Stimulated activated CD8-positive, alpha-beta memory T cell treated with anti-CD3 and anti-CD28 coated beads, Interleukin-4, amount 100 ng/mL, for 1 hour (primary cell): Measurements from ENCODE around the gene ATOX1.
"Not testable (repeated sequence)": the region's sequence is repeated elsewhere in the genome, so short reads cannot be mapped to it uniquely, and the experiment has no call there.

ENCODE experiments used
- DNase-seq, 2 donors: peaks; one replicate each; pipeline ENCODE4 v3.0.0-alpha.2; 2020; ENCODE audit warnings: low read depth in 2 of 2, low spot score in 1 of 2

ATOX1 gene

DNA sequence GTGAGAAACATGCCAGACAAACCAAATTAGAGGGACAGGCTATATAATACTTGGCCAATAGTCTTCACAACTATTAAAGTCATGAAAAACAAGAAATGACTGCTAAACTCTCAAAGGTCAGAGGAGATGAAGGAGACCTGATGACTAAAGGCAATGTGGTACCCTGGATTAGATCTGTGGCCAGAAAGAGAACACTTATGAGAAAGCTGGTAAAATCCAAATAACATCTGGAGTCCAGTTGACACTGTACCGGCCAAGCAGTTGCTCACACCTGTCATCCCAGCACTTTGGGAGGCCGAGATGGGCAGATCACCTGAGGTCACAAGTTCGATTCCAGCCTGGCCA lies 24.4 kb downstream of the ATOX1 start:
- DNase-seq: no peak

DNA sequence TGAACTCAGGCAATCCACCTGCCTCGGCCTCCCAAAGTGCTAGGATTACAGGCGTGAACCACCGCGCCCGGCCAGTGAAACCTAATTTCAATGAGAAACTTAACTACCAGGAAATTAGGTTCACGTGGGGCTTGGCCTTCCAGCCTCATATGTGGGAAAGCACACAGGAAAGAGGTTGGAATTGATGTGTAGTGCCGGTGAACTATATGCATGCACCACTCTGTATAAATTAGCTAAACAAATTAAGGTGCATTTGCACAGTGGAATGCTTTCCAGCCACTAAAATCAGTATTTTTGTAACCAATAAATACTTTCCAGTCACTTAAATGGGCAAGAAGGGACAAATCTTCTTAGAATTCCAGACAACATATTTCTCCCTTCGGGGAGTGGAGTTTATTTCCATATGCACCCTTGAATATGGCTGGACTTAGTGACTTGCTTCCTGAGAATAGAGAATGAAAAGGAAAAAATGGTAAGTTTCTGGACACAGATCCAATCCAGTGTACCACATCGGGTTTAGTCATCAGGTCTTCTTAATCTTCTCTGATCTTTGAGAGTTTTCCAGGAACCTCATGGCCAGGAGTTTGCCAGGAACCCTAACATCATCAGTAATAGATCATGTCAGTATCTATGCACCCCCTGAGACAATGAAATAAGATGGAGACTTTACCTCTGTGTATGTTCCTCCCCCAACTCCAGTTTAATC lies 24.9 kb downstream of the ATOX1 start:
- DNase-seq: no peak

DNA sequence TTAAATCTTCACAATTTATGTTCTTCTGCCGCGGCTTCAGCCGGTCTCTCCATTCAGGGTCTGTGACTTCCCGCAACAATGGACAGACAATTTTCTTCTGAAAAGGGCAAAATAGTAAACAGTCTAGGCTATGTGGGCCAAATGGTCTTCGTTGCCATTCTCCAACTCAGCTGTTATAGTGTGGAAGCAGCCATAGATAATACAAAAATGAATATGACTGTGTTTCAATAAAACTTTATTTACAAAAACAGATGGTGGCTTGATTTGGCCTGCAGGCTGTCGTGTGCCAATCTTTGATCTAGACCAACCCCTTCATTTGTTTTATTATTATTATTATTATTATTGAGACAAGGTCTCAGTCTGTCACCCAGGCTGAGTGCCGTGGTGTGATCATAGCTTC lies 28.1 kb downstream of the ATOX1 start:
- DNase-seq: no peak

DNA sequence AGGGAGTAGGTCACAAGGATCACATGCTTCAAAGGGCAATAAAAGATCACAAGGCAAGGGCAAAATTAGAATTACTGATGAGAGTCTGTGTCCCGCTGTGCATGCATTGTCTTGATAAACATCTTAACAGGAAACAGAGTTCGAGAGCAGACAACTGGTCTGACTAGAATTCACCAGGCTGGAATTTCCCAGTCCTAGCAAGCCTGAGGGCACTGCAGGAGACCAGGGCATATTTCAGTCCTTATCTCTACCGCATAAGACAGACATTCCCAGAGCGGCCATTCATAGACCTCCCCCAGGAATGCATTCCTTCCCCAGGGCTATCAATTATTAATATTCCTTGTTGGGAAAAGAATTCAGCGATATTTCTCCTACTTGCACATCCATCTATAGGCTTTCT lies 28.8 kb downstream of the ATOX1 start:
- DNase-seq: not testable (repeated sequence)

DNA sequence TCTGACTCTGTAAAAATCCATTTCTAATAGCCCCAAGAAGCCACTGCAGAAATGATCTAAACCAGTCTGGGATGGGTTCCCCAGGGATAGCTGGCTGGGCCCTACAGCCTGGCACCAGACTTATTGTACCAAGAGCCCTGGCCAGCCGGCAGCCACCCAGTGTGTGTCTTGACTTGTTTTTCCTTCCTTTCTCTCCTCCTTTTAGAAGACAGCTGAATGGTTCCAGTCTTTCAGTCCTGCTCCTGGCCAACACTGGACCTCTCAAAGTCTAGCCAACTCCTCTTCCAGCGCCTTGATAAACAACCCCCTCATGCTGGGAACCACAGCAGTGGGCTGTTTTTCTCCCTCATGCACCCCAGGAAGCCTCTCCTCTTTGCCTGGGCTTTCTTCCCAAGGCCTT lies 34.1 kb downstream of the ATOX1 start:
- no peak for DNase-seq

DNA sequence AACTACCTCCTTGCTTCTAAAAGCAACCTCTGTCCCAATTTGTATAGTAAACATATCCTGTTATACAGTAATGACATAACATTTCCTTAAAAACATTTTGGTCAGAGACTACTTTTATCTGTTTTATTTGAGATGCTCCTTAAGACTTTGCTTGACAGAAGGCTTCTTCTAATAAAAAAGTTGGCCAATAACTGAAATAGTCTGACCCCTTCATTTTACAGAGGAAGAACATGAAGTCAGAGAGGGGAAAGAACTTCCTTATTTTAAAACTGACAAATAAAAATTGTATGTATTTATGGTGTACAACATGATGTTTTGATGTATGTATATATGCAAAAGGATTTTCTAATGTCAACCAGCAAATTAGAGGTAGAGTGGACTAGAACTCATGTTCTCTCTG lies 35.9 kb downstream of the ATOX1 start:
- DNase-seq: no peak

DNA sequence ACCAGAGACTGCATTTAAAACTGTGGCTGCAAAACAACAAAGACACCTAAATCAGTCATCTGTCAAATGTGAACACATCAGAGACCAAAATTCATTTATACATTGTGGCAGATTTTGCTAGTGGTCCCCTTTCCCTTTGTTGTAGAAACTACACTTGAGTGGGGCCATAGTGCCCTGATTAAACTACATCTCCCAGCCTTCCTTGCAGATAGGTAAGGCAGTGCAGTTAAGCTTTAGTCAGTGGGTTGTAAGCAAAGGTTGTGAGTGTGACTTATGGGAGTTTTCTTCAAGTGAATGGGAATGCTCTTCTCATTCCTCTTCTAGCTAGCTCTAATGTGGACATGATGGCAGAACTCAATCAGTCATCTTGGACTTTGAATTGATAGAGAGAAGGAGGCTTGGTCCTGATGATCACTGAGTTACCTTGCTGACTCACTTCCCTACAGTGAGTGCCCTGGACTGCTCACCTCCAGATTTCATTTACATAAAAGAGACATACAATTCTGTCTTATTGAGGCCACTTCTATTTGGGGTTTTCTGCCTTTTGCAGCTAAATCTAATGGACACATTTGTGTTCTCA lies 36.5 kb downstream of the ATOX1 start:
- no peak for DNase-seq

DNA sequence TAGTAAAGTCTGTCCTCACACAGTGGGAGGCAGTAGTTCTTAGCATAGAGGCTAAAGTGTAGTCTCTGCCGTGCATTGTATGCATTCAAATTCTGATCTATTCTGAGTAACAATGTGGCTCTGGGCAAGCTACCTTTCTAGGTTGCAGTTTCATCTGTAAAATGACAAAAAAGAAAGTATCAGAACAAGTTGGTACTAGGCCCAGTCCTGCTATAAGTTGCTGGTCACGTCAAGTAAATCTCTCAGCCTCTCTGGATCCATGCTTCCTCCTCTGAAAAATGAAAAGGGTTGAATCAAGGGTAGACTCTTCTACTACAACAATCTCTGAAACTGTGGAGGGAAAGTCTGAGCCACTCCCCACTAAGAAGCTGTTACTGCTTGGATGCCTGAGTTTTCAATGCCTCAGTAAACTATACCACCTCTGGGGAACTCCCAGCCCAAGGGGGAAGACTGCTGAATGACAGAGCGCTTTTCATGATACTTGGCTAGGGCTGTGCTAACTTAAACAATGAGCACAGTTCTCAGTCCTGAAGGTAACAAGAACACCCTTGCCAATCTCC lies 37.3 kb downstream of the ATOX1 start:
- DNase-seq: no peak

DNA sequence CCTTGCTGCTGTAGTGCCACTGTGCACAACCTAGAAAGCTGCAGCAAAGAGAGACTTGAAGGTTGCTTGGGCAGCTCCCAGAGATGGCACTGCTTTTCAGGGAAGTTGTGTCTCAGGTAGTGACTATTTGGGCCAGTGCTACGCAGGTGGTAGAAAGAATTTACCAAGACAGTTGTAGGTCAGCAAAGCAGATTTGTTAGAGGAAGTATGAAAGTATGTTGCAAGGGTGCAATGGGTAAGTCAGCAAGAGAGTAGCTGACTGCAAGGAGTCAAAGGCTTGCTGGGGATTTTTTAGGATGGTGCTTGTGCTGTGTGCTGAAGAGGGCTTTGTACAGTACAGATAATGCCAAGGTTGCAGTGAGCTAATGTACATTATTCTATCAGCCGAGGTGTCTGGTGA lies 38.2 kb downstream of the ATOX1 start:
- DNase-seq: no peak

DNA sequence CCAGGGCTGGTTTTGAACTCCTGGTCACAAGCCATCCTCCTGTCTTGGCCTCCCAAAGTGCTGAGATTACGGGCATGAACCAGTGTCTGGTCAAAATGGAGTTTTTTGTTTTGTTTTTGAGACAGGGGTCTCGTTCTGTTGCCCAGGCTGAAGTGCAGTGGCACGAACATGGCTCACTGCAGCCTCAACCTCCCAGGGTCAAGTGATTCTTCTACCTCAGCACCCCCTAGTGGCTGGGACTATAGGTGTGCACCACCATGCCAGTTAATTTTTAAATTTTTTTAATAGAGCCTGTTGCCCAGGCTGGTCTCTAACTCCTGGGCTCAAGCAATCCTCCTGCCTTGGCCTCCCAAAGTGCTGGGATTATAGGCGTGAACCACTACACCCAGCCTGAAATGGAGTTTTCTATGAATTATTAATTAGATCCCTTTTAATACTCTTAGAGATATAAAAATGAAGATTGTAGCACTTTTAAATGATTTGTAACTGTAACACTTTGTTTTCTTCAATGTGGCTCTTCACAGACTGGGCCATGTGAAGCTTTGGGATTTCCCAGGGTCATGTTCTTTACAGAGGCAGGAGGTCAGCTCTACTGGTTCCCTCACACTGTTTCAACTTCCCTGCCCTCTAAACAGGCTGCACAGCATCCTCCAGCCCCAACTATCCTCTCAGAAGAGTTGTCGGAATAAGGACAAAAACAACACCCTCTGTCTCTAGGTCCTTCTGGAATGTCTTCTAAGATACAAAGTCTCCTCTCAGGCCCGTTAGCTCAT lies 39.0 kb downstream of the ATOX1 start:
- DNase-seq: no peak

DNA sequence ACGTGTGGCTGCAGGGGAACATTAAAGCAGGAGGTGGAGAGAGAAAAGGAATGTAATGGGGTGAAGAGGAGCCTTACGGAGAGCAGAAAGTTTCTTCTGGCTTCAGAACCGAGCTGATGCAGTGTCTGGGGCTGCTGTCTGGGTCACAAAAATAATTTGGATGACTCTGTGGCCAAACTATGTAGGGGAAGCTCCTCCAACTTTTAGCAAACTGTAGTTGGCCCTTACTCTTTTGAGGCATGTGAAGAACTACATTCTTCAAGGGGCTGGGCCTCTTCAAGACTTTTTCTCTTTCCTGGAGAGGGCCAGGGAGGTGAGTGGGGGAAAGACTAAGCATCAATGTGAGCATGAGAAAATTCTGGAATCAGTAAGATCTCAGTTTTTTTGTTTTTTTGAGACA lies 39.8 kb downstream of the ATOX1 start:
- no peak for DNase-seq

DNA sequence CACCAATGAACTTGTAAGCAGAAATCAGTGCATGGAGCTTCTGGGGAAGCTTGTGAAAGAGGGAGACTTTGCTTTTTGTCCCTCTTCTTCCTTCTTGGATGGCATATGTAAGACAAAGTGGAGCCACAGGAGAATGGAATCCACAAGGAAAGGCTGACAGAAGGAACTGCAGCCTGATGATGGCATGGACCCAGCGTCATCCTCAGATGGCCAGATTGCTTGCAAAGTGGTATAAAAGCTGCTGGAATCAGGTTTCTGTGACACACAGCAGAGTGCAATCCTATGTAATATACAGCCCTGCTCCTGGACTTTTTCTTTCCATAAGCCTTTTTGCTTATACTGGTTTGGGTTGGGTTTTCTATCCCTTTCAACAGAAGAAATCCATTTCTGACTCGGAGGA lies 40.3 kb downstream of the ATOX1 start:
- no peak for DNase-seq

DNA sequence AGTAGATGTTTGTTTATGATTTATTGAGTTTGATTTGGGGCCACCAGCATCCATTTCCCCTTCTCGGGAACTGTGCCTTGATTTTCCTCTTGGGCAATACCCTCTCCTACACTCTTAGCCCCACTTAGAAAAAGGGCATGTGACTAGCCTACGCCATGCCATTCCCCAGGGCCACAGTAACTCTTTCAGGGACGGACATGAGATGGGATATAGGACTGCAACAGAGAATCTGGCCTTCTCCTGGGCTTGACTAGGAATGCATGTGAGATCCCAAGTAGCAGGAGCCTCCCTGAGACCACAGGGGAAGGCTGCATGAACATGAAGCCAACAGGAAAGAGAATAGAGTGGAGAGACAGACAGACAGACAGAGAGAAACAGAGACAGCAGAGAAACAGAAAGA lies 41.0 kb downstream of the ATOX1 start:
- DNase-seq: no peak

DNA sequence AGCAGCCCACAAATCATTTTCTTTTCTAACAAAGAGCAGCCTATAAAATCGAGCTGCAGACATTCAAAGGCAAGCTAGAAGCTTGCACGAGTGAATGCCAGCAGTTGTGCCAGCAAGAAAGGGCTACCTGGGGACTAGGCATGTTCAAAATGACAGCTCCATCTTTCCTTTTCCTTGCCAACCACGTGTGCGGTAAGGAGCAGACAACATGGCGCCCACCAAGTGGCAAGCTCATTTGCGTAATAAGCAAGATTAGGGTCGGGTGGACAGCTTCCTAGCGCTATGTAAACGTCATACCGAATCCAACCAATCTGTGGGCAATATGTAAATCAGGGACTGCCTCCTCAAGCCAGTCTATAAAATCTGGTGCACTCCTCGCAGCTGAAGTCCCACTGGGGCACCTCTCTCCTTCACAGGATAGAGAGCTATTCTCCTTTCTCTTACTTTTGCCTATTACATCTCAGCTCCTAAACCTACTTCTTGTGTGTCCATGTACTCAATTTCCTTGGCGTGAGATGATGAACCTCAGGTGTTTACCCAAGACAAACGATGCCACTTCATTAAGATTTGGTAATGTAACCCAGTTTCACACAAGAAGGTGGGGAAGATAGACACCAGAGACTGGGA lies 49.2 kb downstream of the ATOX1 start:
- no peak for DNase-seq

DNA sequence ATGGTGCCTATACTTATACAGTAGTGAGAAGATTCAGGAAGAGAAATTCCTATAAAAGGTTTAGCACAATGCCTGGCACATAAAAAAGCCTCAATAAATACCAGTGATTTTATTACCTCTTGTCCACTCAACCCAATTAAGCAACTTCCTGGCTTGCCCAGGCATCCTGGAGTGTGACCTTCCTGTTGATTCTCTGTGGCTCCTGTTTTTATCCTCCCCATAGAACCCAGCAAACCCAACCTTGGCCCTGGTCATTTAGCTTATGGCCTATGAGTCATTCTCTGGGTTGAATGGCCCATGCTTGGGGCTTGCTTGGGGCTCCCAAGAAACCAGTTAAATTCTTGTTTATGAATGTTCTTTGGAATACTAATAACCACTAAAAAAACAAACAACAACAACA lies 50.3 kb downstream of the ATOX1 start:
- DNase-seq: no peak

DNA sequence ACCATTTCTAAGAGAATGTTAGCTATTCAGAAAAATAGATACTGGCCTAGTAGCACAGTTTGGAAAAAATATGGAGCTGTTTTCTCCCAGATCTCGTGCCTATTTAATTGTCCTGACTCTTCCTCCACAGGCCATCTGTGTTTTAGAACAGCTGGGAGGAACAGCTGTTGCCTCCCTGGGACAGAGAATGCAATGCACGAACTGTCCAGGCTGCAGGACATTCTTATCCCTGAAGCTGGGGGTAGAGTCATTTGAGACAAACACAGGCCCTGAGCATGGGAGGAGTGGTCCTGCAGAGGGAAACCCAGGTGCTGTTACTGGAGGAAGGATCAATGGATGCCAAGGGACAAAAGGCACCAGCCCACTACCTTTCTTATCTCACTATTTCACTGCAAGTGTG lies 50.9 kb downstream of the ATOX1 start:
- no peak for DNase-seq

DNA sequence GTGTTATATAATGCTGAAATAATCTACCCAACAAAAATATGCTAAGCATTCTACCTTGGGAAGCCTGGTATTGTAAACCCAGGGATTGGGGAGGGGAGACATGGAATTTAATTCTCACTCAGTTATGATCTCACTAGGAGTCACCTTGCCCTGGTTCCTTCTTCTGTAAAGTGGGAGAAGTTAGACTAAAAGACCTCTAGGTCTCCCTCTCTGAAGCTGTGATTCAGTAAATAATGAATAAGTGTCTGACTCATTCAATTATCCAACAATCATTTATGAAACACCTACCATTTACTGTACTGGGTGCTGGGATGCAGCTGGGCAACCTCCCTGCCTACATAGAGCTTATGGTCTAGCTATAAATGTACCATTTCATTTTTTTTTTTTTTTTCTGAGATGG lies 51.5 kb downstream of the ATOX1 start:
- no peak for DNase-seq

DNA sequence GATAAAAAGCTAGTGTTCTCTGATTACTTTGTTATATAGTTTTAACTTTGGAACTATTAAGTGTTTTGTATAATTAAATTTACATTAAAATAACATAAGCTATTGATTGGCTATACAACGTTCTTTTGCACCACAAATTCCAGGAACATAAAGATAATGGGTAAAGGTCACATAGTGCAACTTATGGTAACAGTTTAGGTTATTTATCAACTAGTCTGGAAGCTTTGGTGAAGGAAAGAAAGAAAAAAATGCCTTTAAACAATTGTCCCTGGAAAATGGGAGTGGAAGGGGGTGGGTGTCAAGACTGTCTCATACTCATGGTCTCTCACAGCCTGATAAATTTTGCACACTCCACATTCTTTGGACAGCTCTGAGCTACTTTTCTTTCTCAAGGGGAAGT lies 54.7 kb downstream of the ATOX1 start:
- no peak for DNase-seq

DNA sequence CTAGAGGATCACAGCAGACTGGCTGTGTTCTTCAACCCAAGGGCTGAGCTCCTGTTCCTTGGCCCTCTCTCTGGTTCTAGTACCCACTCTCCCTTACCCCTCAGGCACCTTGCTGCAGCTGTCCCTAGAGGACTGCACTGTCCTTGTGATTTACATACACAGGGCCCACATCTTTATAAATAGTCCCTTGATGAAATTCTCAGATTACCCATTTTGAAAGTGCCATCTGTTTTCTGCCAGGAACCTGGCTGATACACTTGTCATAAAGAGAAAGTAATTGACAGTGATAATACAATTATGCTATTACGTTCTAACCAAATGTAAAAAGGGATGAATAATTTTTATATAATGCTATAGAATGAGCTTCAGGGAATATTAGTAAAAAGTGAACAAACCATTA lies 55.2 kb downstream of the ATOX1 start:
- no peak for DNase-seq

DNA sequence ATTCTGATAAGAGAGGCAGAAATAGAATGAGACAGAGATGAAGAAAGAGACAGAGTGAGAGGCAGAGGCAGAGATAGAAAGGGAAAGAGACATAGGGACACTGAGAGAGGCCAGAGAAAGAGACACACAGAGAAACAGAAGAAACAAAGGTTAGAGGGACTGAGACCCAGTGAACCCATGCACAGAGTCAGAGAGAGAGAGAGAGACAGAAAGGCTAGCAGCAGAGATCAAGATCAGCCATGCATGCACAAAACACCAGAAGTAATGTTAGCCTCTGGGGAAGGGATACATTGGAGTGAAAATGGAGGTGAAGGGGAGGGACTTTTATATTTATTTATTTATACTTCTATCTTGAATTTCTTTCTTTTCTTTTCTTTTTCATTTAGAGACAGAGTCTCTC lies 57.6 kb downstream of the ATOX1 start:
- no peak for DNase-seq

DNA sequence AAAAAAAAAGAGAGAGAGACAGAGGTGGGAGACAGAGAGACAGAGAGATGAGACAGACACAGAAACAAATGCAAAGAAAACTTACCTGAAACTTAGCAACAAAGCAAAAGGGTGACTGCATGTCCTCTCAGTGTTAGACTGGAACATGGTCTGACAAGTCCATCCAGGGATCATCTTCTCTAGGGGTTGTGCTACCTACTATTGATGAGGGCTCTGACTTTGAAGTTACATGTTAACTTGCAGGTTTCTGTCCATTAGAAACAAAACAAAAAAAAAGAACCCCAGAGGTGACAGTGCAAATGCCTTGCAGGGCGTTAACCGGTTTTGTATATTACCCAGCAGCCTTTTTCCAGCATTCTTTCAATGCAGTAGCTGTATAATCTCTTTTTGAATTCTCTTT lies 58.1 kb downstream of the ATOX1 start:
- no peak for DNase-seq
